ENCODE measurements around the gene SPDYA.

The SPDYA gene

GRCh38 chr2:28824870-28825269 lies 14.2 kb downstream of the SPDYA start:
- DNase-seq (ENCODE audit: low spot score) (no peak), FAIRE-seq (no peak)

DNA sequence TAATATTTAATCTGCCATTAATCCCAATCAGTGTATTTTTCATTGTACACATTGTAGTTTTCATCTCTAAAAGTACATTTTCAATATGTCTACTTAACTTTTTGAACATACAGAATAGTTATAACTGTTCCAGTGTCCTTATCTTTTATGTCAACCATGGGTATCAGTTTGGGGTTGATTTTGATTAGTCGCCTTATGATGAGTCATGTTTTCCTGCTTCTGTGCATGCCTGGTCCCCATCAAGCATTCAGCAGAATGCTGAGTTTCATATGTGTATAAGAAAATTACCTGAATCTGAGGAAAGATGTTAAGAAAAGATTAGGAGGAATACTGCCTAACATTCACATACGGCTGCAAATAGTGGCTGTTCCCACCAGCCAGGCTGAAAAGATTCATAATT lies 17.7 kb downstream of the SPDYA start:
- DNase-seq (ENCODE audit: low spot score) (no peak), FAIRE-seq (no peak)

DNA sequence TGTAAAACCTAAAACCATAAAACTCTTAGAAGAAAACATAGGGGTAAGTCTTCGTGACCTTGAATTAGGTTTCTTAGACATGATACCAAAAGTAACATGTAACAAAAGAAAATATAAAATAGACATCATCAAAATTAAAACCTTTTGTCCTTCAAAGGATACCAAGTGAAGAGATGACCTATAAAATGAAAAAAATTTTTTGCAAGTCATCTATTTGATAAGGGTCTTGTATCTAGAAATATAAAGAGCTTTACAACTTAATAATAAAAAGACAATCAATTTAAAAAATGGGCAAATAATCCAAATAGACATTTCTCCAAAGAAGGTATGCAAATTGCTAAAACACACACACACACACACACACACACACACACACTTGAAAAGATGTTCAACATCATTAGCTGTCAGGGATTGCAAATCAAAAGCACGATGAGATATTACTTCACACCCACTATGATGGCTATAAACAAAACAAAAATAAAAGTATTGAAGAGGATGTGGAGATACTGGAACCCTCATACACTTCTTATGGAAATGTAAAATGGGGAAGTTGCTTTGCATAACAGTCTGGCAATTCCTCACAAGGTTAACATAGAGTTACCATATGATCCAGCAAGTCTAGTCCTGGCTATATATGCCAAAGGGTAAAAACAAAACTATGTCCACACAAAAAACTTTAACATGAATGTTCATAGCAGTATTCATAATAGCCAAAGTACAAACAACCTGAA lies 23.3 kb downstream of the SPDYA start:
- no peak for DNase-seq (ENCODE audit: low spot score)
- no peak for FAIRE-seq

DNA sequence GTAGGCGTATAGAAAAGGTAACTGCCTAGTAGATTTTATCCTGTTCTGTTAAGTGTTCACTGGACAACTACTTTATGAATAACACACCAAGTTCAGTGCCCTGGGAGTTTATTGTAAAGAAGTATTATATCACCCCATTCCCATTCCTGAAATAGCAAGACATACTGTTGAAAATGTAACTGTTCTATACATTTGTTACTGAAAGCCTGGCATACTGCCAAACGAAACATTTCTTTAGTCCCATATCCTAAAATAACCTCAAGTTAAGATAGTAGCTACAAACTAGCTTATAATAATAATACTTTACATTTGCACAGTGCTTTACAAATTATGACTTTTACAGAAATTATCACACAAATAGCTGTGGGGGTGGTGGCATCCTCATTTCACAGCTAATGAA lies 25.1 kb downstream of the SPDYA start:
- FAIRE-seq (no peak), DNase-seq (ENCODE audit: low spot score) (no peak)

DNA sequence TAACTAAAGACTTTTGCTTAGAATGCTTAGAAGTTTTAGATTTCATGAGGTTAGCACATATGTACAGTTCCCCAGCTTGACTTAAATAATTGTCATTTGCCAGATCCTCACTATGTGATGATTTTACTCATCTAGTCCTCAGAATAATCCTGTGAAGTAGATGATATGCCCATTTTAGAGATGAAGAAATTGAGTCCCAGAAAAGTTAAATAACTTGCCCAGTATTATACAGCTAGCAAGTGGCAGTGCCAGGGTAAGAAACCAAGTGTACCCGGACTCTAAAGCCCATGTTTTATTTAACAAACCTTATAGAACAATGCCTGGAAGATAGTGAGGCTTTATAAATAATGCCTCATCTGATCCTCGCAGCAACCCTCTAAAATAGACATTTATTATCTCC lies 28.3 kb downstream of the SPDYA start:
- FAIRE-seq = no peak

DNA sequence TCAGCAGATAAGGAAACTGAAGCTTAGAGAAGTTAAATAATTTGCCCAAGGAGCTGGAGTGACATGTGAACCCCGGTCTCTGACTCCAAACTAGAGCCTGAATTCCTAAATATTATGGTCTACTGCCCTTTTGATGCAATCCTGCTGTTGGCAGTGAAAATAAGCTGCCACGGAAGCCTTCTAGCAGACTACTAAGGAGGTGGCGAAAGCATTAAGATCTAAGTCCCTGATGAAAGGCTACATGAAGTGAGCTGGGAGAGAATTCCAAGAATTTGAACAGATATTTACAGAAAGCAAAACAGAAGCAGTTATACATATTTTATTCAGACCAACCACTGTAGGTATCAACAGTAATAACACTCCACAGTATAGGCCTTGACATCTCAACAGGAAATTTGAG lies 31.4 kb downstream of the SPDYA start:
- DNase-seq (ENCODE audit: low spot score) (no peak), FAIRE-seq (no peak)

More for the DNA sequence above, 28.3 kb downstream of the SPDYA start:
- DNase-seq (ENCODE audit: low spot score) = no peak

DNA sequence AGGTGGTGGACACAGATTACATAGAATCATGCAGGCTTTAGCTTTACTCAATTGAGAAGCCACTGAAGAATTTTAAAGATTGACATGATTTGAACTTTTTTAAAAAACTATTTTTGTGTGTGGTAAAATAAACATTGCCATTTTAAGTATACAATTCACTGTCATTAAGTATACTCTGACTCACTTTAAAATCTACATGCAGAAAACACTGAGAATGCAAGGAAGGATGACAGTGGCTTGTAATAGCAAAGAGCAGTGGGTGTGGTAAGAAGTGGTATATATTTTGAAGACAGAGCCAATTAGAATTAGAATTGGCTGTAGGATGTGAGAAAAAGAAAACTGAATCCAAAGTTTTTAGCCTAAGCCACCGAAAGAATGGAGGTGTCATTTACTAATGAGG lies 44.6 kb downstream of the SPDYA start:
- DNase-seq (ENCODE audit: low spot score) = no peak
- no peak for FAIRE-seq

- no peak for DNase-seq (ENCODE audit: low spot score)
- no peak for FAIRE-seq
Observed at GRCh38 chr2:28855977-28856376, 45.3 kb downstream of the SPDYA start.

DNA sequence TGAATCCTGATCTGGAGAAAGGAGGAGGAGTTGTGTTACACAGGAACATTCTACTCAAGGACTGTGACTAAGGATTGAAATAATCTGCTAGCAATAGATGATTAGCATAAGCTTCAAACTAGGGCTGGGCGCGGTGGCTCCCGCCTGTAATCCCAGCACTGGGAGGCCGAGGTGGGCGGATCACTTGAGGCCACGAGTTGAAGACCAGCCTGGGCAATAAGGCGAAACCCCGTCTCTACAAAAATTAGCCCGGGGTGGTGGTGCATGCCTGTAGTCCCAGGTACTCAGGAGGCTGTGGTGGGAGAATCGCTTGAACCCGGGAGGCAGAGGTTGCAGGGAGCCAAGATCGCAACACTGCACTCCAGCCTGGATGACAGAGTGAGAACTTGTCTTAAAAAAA lies 58.0 kb downstream of the SPDYA start:
- FAIRE-seq (no peak), DNase-seq (ENCODE audit: low spot score) (no peak)

DNA sequence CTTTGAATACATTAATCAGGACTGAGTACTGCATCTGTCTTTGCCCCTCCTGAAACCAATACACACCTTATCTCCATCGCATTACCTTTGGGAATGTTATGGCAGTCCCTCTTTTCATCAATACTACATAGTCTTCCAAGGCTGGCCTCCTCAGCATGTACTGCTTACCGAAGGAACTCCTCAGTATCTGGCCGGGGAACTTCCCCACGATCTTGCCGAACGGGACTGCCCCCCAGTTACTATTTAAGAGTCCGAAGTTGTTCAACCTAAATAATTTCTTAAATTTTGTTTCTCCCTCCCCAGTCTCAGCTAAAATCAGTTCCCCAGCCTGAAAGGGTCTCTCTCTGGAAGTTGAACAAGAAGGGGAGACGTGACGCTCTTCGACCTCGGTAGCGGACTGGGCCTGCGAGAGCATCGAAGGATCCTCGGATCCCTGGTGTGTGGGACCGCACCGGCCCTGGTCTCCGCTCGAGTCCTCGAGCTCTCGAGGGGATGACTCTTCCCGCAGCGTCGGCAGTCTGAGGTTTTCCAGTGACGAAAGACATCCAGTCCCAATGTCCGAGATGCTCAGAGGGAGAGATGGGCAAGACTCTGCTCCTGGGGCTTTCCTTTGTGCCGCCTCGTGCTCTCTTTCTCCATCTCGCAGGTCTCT lies 59.0 kb downstream of the SPDYA start:
- FAIRE-seq (no peak), DNase-seq (ENCODE audit: low spot score) (no peak)

- DNase-seq (ENCODE audit: low spot score) (peak; percentile 100), FAIRE-seq (peak; percentile 89)
Observed at GRCh38 chr2:28870146-28870891, 59.7 kb downstream of the SPDYA start, which contains the start of gene TRMT61B. TSS of gene TRMT61B (minus strand) at chr2:28870309. CDS start at chr2:28870277, 32 bp downstream.

DNA sequence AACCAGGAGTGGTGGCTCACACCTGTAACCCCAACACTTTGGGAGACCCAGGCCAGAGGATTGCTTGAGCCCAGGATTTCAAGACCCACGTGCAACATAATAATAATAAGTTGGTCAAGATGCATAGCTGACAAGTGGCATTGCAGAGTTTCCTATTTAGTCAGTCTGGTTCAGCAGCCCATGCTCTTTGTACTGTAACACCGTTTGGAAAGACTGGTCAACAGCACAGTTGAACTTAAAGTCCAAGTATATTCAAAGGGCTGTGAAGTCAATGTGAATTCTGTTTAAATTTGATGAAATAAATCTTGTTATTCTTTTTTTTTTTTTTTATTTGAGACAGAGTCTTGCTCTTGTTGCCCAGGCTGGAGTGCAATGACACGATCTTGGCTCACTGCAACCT lies 61.0 kb downstream of the SPDYA start:
- FAIRE-seq (no peak), DNase-seq (ENCODE audit: low spot score) (no peak)

DNA sequence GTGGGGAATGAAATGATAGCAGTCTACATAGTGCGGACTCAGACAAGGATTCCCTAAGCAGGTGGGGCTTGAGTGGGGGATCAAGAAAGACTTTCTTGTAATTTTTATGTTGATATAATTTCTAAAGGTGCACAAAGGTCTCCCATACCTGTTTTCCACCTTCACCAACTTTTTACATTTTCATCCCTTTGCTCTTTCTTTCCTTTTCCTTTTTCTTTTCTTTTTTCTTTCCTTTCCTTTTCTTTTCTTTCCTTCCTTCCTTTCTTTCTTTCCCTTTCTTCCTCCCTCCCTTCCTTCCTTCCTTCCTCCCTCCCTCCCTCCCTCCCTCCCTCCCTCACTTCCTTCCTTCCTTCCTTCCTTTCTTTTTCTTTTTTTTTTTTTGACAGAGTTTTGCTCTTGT lies 69.6 kb downstream of the SPDYA start:
- no peak for FAIRE-seq
- no peak for DNase-seq (ENCODE audit: low spot score)

- DNase-seq (ENCODE audit: low spot score) (no peak), FAIRE-seq (no peak)
Observed at GRCh38 chr2:28893488-28893887, 82.9 kb downstream of the SPDYA start.

DNA sequence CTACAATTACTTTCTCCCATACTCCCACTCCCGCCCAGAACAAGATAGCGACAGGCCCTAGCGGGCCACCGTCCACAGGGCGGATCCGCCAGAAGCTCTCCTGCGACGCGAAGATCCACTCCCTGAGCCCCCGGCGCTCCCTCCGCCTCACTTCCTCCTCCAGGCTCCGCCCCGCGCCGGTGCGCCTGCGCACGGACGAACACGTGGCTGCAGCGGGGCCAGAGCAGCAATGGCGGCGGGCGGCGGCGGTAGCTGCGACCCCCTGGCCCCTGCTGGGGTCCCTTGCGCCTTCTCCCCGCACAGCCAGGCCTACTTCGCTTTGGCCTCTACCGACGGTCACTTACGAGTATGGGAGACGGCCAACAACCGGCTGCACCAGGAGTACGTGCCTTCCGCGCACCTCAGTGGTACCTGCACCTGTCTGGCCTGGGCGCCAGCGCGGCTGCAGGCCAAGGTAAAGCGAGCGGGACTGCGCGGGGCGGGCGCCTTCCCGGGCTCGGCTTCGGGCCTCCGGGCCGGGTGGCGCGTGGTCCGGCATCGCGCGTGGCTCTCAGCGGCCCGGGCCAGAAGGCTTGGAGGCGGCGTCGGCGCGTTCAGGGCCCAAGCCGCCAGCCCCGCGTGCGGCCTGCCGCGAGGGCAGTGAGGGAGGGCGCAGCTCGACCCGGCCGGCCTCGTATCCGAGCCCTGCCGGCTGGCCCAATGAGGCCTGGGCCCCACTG lies 84.0 kb downstream of the SPDYA start, which contains the start of gene WDR43:
Gene WDR43, plus strand, starts transcription at position 198 of the 719 bp plus-strand sequence. Its CDS starts 32 bp downstream, at position 230.
- peak; percentile 99 for DNase-seq (ENCODE audit: low spot score)
- FAIRE-seq = peak; percentile 98

DNA sequence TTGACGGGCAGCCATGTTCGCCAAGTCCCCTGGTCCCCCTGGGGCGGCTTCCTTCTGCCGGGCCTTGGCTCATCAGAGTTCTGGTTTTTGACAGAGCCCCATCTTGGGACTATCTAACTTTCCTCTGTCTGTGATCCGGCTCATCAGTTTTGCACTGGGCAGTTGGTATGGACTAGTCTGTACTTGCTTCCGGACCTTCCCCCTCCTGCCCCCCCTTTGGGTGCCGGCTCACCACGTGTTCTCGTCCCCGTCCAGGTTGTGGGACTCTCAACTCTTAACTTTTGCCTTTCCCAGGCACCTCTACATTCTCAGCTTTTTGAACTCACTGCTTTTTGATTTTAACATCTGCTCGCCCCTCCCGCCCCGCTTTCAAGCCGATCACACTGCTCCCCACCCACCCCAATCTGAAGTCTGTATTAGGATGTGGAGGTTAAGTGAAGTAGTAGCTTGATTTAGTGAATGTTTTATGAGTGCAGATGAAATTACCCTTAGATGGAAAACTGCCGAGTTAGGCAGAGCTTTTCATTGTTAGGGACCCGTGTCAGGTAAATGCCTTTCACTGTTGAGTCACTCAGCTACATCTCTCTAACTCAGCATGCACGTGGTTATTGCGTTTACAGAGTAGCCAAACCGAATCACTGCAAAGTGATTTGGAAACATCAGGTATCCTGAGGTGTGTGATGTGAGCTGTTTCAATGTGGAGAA lies 84.7 kb downstream of the SPDYA start:
- no peak for FAIRE-seq
- peak; percentile 29 for DNase-seq (ENCODE audit: low spot score)

DNA sequence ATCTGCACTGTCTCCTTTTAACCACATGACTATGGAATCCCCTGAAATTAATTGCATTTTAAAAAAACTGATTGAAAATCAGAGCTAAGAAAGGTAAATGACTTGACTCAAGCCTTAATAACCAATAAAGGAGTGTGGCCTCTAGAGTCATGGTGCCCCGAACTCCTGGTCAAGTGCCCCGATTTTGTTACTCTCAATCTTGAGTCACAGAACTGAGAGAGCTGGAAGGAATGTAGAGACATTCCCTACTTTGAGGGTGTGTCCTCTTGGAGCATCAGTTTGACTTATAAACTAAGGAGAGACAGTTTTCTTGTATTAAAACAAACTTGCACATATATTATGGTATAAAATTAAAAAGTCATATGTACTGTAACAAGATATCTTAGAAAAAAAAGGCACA lies 86.3 kb downstream of the SPDYA start:
- FAIRE-seq (no peak), DNase-seq (ENCODE audit: low spot score) (peak; percentile 15)

DNA sequence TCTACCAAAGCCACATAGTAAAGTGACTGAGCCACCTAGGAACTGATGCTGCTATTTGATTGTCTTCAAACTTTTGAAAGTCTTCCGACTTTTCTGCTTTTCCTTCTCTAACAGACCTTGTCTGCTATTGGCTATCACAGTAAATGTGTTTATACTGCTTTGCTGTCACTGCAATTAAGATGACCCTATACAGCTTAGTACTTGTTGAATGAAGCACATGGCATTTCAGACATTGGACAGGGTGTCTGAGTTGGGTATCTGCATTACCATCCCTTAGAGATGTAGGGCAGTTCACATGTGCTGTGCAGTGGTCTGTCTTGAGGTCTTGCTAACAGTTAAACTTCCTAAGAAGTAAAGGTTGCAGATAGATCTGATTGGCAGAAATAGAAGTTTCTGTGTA lies 87.4 kb downstream of the SPDYA start:
- DNase-seq (ENCODE audit: low spot score) (no peak), FAIRE-seq (no peak)

Measured in urothelium cell line (cell line).